NCI-H748 (cell line): Measurements from ENCODE around the gene BCAS1.

ENCODE experiments used
- DNase-seq: peaks from one replicate; lab custom pipeline; 2025; ENCODE audit not compliant: unreplicated experiment; lab: John Stamatoyannopoulos, UW

Gene BCAS1

DNA sequence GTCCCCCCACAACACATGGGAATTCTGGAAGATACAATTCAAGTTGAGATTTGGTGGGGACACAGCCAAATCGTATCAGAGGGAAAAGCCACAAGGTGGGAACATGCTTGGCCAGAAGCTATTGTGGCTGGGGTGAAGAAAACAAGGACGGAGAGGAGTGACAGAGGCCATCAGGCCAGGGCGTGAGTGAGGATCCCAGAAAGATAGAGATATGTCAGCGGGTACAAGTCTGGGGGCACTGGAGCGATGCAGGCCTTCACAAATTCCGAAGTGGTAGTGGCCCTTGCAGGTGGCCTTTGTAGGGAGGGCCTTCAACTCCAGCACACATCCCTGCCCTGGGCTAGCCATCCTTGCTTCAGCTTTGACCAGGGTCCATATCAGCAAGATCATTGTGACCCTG is 159.1 kb downstream of the BCAS1 start:
- no peak for DNase-seq

DNA sequence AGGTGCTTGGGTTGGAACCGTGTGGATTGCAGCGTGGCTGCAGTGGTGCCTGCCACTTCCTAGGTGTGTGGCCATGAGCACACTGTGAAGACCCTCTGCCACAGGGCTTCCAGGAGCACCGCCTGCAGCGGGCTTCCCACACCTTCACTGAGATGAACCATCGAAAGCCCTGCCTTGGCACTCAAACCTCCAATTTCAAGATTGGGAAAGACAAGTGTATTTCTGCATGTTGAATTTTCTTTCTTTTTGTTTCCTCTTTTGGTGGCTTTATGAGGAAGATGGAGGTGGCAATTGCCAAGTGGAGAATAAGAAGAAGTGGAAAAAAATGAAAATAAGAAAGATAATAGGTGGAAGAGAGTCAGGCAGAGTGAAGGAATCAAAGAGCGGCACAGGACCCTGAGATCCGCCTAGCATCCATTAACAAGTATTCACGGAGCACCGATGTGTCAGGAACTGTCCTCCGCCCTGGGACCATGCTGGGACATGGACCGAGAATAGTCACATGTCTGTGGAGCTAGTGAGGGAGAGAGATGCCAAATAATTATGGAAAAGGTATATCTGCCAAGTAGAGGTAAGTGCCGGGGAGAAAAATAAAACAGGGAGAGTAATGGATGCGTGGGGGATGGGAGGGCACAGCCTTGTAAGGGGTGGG is 159.9 kb downstream of the BCAS1 start:
- DNase-seq, result no peak

DNA sequence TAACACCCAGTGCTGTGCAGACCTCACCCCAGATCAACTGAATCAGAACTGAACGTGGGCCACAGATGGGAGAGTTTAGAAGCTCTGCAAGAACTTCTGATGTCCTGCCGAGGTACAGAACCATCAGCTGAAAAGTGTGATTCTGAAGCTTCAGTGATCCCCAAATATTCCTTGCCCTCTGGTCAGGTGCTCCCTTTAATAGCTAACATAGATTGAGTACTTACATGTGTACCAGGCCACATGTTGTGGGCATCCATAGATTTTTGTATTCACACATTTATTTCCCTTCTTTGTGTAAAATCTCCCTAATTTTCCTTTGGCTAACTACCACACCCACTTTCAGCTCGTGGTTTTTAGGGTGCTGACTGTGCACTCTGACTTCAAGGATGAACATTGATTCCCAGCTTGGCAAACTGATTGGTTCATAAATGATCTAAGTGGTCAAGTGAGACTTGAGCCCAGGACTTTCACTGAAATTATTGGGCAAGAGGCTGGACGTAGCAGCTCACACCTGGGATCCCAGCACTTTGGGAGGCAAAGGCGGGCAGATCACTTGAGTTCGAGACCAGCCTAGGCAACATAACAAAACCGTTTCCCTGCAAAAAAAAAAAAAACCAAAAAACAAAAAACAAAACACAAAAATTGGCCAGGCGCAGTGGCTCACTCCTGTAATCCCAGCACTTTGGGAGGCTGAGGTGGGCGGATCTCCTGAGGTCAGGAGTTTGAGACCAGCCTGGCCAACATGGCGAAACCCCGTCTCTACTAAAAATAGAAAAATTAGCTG is 162.2 kb downstream of the BCAS1 start:
- no peak for DNase-seq

DNA sequence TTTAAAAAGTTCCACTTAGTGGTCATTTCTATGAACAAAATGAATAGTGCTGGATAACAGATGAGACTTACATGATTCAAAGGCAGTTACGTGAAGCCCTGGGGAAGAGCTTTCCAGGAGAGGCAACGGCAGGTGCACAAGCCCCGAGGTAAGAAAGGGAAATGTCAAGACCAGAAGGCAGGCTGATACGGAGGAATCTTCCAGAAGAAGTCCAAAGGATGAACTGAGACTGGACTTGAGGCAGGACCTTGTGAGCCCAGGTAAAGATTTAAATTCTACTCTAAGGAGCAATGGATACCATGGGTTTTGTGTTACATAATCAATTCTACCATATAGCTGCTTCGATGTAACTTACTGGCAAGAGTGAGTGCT is 164.6 kb downstream of the BCAS1 start:
- no peak for DNase-seq

DNA sequence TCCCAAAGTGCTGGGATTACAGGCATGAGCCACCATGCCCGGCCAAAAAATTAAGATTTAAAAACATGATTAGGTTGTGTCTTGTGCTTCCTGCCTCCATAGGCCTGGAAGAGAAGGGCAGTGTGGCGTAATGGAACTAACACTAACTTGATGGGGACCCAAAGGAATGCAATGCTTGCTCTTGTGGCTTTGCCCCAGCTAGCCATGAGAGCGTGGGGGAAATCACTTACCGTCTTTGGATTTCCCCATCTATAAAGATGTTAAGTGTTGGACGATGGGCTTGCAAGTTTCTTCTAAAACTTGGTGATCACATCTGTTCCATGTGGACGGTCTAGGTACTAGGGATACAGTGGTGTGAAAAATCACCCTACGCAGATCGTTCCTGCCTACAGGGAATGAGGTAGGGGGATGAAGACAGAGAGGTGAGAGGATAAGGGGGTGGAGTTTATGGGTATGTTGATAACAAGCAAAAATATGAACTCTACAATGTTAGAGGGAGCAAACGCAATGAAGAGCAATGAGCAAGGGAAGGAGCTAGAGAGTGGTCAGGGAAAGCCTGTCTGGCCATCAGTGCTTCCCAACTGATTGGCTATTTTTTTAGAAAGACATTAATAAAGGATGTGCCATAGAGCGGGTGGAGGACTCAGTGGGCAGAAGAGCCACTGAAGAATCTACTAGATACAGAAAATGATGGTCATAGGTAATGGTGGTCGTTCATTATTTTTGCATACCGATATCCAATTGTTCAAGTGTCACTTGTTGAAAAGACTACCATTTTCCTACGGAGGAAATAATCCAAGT is 165.2 kb downstream of the BCAS1 start:
- no peak for DNase-seq

DNA sequence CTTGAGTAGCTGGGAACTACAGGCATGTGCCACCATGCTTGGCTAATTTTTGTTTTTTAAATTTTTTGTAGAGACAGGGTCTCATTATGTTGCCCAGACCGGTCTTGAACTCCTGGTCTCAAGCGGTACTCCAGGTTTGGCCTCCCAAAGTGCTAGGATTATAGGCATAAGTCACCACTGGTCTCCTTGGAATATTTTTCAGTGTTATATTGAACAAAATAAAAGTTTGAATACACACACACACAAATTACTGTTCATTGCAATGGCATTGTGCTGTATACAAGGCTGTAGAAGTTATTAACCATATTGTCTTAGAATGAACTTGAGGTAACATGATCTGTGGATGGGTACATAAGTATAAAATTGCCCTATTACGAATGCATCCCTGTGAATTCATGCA is 166.1 kb downstream of the BCAS1 start:
- no peak for DNase-seq

DNA sequence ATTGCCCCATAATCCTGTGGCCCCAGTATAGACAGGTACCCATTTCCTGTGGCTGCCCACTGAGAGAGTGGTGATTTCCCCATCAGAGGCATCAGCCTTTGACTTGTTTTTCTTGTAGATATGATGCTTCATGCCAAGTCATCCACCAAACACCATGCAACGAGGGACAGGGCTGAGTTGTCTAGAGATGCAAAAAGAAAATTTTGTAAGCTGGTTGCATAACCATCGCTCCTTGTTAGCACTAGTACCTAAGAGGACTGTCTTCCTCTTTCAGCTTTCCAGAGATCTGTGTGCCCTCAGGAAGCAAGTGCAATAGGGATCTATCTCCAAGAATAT is 166.8 kb downstream of the BCAS1 start:
- no peak for DNase-seq

DNA sequence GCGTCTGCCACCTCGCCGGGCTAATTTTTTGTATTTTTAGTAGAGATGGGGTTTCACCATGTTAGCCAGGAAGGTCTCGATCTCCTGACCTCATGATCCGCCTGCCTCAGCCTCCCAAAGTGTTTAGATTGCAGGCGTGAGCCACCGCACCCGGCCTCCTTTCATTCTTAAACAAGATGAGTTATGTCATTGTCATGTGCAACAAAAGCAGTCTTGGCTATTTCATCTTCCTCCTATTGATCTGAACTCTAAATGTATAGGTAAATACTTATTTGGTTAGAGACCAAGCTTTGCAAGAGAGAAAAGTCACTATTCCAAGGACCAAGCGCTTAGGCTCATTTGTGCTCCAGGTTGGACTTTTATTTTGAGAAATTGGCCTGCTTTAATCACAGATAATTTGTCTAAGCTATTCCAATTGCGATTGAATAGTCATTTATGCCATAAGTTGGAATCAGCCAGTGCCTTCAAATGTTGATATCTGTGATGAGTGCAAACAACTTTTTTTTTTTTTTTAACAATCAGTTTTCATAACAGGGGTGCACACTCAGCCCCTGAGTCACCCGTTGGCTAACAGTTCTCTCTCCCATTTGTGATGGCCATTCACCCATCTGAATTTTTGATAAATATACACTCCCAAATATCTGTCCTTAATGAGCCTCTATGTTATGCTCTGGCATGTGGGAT is 167.3 kb downstream of the BCAS1 start:
- DNase-seq, result no peak

DNA sequence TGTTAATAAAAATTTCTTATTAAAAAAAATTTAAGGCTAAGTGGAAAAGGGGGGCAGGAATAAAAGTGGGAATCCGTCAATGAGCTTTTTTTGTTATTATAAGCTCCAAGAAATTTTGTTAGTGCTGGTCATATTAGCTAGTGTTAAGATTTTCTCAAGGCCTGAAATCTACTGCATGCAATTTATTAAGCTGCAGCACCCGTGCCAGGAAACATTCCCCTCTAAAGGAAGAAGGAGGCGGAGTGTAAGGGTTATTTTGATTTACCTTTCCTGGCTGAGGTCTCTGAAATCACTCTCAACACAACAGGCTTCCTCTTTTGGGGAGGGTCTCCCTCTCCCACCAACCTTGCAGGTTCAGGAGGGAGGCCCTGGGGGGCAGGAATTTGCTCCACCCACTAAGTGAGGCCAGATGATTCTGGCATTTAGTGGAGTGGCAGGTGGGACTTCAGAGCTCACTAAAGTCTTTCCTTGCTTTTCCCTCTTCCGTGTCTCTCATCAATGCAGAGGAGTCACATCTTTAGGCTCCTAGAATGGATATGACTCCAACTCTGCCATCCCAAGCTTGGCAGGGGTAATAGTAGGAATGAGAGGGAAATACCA is 168.8 kb downstream of the BCAS1 start:
- no peak for DNase-seq

DNA sequence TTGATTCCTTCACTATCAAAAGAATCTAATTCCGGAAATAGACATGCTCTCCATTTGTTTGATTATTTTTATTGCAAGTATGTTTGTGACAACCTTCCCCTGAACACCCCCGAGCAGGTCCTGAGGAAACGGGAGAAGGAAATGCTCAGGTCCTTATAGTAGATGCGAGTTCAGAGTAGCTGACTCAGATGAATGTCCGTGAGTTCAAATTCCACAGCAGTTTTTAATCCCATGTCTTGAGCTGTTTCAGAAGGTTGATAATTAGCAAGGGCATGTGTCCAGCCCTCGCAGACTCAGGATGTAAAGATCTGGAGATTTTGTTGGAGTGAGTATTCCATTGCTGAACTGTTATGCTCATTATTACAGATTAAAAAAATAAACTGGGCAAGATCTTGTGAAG is 169.3 kb downstream of the BCAS1 start:
- no peak for DNase-seq

DNA sequence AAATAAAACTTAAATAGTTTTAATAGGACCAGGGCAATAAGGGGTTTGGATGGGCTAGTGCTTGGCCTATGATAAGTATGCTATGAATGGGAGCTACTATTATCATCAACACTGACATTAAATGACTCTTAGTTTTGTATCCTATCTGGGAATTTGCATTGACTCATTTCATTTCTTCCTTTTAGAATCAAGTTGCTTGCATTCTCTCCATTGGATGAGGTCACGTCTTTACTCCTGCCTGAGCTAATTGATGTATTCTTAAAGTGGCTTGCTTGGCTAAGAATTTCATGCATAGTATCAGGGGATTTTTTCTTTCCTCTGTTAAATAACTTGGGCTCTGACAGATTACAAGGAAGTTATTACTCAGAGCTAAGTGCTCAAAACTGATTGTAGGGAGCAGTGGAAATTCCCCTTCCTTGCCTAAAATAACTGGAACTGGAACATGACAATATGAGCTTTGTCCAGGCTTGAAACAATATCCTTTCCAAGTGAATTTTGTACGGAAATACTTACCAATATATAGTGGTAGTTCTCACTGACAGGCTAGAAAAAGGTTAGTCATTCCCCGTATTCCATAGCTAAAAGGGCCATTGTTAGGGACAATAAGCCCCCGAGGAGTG is 169.9 kb downstream of the BCAS1 start:
- no peak for DNase-seq

DNA sequence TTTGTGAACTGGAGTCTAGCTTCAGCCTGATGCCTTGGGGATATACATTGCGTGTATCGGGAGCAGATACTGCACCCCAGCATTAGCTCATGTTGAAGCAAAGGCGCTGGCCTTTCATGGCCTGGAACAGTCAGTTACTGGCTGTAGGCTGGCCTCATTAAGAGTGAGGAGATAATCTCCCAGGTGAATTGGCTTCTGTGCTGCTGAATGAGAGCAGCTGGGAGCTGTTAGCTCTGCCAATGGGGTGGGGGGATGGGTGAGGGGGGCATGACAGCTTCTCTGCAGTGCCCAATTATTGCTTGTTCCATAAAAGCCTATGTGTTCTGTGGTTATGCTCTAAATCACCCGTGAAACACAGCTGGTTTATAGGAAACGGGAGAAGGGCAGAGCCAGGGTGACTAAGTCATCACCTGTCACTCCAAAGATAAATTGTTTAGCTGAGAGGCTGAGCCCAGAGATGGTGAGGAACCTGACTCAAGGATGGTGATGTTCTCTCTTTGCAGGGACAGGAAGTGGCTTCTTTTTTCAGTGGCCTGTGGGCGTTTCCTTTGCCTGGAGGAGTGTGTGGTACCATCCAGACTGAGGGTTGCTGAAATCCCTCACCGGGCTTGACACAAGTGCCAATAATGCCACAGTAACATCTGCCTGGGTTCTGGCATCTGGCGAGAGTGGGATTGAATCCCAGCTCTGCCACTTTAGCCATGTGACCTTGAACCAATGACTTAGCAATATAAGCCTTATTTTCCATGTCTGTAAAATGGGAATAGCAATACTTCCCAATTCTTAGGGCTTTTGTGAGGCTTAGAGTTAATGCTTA is 170.8 kb downstream of the BCAS1 start:
- DNase-seq, result no peak

DNA sequence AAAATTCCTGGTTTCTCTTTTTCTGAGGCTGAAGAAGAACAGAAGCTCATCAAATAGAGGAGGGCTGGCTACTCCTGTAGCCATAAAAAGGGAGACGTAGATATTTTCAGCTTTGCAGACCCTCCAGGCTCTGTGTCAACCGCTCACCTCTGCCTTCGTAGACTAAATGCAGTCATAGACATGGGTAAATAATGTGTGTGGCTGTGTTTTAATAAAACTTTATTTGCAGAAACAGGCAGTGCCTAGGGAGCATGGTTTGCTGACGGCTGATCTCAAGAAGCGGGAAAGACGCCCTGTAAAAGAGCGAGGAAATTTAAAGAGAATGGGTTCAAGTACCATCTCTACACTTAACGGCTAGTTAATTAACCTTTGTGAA is 171.8 kb downstream of the BCAS1 start:
- DNase-seq, result no peak

DNA sequence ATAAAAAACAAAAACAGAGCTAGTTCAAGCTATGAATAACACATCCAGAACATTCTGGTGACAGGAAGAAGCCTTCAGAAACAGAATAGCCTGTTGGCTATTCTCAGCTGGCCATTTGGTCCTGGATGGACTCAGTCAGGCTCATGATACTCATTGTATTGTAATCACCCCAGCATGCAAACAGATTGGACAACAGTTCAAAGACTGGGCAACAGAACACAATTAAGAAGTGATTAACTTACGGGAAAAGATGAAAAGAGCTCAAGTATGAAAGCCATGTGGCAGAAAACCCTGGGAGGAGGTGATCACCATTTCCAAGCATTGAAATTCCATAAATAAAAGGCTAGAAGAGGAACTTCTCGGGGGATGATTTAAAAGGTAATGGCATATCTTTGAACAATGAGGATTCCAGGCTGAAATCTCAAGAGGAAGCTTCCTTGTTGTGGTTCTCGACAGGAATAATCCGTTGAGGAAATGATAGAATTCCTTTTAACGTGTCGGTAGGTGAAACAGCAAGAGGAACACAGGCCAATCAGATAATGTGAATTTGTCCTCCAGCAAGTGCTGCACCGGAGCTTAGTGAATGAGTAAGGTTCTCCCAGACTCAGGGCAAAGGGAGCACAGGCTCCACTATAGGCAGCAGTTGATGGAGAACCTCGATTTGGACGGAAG is 172.4 kb downstream of the BCAS1 start:
- DNase-seq, result no peak

DNA sequence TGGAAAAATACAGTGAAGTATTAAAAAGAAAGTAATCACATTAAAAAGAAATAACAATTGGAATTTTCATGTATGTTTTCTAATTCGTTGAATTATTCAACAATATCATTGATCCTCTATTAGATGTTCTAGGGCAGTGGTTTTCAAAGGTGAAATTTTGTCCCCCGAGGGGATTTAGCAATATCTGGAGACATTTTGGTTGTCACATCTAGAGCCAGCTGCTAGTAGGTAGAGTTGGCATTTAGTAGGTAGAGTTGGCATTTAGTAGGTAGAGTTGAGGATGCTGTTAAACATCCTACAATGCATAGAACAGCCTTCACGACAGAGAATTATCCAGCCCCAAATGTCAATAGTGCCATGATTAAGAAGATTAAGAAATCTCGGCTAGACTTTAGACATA is 173.7 kb downstream of the BCAS1 start:
- DNase-seq, result no peak

DNA sequence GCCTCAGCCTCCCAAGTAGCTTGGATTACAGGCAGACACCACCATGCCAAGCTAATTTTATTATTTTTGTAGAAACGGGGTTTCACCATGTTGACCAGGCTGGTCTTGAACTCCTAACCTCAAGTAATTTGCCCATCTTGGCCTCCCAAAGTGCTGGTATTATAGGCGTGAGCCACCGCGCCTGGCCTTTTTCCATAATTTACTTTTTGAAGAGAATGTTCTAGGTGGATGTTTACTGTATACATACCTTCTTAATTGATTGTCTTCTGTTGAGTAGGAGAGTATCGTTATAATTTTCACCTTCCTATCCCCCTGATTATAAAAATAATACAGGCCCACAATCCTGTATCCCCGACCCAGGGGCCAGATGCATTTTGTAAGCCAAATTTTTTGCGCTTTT is 174.4 kb downstream of the BCAS1 start:
- DNase-seq, result no peak

DNA sequence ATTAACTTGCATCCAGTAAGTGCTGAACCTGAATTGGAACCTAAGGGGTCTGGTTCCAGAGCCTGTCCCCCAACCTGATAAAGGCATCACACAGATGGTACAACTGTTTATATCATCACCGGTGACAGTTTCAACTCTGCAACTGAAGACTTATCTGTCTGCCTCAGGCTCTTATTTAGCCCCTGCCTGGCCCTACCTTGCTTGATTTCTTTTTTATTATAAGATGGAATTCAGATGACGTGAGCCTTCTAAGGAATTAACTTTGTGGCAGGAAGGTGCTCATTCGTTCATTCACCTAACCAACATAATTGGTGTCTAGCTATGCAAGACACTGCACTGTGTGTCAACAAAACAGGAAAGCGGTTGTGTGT is 175.0 kb downstream of the BCAS1 start:
- DNase-seq, result no peak

DNA sequence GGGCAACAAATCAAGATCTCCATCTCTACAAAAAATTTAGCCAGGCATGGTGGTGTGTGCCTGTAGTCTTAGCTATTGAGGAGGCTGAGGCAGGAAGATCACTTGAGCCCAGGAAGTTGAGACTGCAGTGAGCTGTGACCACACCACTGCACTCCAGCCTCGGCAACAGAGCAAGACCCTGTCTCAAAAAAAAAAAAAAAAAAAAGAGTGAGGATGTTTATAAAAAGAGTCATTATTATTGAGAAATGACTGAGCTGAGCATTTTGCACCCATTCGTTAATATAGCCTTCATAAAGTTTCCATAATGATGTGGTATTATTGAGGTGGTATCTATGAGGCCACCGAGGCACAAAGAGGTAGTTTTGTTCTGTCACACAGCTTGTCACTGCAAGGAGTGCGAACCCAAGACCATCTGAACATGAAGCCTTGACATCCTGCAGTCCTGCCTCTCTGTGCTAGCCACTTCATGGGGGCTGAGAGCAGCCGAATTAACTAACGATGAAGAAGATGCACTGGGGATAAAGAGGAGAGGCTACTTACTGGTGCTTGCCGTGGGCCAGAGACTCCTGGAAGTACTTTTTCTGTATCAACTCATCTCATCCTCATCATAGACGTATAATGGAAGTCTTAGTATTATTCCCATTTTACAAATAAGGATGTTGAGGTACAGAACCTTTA is 175.5 kb downstream of the BCAS1 start:
- no peak for DNase-seq
